CD8-positive, alpha-beta memory T cell (primary cell): ENCODE results near the gene TMEM132D. TPM values are rescaled to one million over a fixed set of nuclear protein-coding genes. Genes with fewer than 3 reads are reported as not detected.

Experiments
- CTCF ChIA-PET: fragments of 350-600 bp; sonication (Branson Sonifier 250); formaldehyde crosslinking; loops from one replicate; lab custom pipeline; 2021; ENCODE audit warnings: antibody characterized with exemption; lab: Charles Lee
- POLR2A ChIA-PET: fragments of 350-600 bp; sonication (Branson Sonifier 250); formaldehyde crosslinking; loops from one replicate; lab custom pipeline; 2021; ENCODE audit warnings: antibody characterized with exemption; lab: Charles Lee
- DNase-seq, 5 donors: peaks; one replicate each; pipeline versions ENCODE4 v3.0.0 to v3.0.0-alpha.2; 2020 to 2022; ENCODE audit warnings: mixed read lengths in 1 of 5
- H3K27ac ChIP-seq: one replicate; pipeline ENCODE4 v1.7.0; 2013; ENCODE audit warnings: low read depth, mild to moderate bottlenecking, low read length, moderate library complexity
- H3K27me3 ChIP-seq: 2 replicates; pipeline ENCODE4 v1.7.0; 2013; ENCODE audit warnings: low read length, mild to moderate bottlenecking; ENCODE audit not compliant: insufficient read depth, poor library complexity, severe bottlenecking
- H3K36me3 ChIP-seq: 2 replicates; pipeline ENCODE4 v1.7.0; 2013; ENCODE audit warnings: mild to moderate bottlenecking, low read length, moderate library complexity; ENCODE audit not compliant: insufficient read depth
- H3K4me1 ChIP-seq: 2 replicates; pipeline ENCODE4 v1.7.0; 2013; ENCODE audit warnings: mild to moderate bottlenecking, low read length, moderate library complexity; ENCODE audit not compliant: insufficient read depth
- H3K4me3 ChIP-seq: 2 replicates; pipeline ENCODE4 v1.7.0; 2013; ENCODE audit warnings: mild to moderate bottlenecking, low read length
- H3K9me3 ChIP-seq: 2 replicates; pipeline ENCODE4 v1.7.0; 2013; ENCODE audit warnings: mild to moderate bottlenecking, low read length
- H3K27ac Mint-ChIP-seq, 8 donors: one replicate each; pipeline ENCODE4 v1.8.0; 2020 to 2021; ENCODE audit warnings: mixed read lengths in 8 of 8, mild to moderate bottlenecking in 6 of 8, inconsistent platforms in 3 of 8, moderate library complexity in 3 of 8
- H3K27me3 Mint-ChIP-seq, 2 donors: one replicate each; pipeline ENCODE4 v1.8.0; 2020 to 2021; ENCODE audit warnings: mixed read lengths in 2 of 2, mild to moderate bottlenecking in 1 of 2, moderate library complexity in 1 of 2
- H3K36me3 Mint-ChIP-seq, 3 donors: one replicate each; pipeline ENCODE4 v1.8.0; 2020 to 2021; ENCODE audit warnings: mixed read lengths in 3 of 3, inconsistent platforms in 1 of 3, mild to moderate bottlenecking in 1 of 3
- H3K4me1 Mint-ChIP-seq, 3 donors: one replicate each; pipeline ENCODE4 v1.8.0; 2020 to 2021; ENCODE audit warnings: mixed read lengths in 3 of 3, inconsistent platforms in 1 of 3, mild to moderate bottlenecking in 1 of 3
- H3K4me3 Mint-ChIP-seq, 7 donors: one replicate each; pipeline ENCODE4 v1.8.0; 2020 to 2021; ENCODE audit warnings: mixed read lengths in 7 of 7, mild to moderate bottlenecking in 6 of 7, moderate library complexity in 4 of 7, inconsistent platforms in 2 of 7
- H3K9me3 Mint-ChIP-seq, 5 donors: one replicate each; pipeline ENCODE4 v1.8.0; 2020 to 2022; ENCODE audit warnings: mixed read lengths in 5 of 5, mild to moderate bottlenecking in 3 of 5, moderate library complexity in 2 of 5, inconsistent platforms in 1 of 5
- polyA plus RNA-seq: library from polyadenylated mRNA; unstranded; fragments of 300-500 nt; fragmentation: Illumina TruSeq; gene quantifications from one replicate; pipeline ENCODE4 v1.2.3, GENCODE V29; 2021
- total RNA-seq, 2 experiments: library from RNA; stranded (reverse); gene quantifications; one replicate each; pipeline ENCODE4 v1.2.3, GENCODE V29; 2021

The TMEM132D gene
- total and polyA plus RNA-seq, 3 experiments from 2014 or later: not detected

GRCh38 chr12:129138776-129139175 lies 765.0 kb downstream of the TMEM132D start:
- H3K27me3 Mint-ChIP-seq: no peaks in the 10 kb centered on the region
- H3K4me1 Mint-ChIP-seq: no peaks in the 10 kb centered on the region

GRCh38 chr12:129136694-129137325 lies 767.0 kb downstream of the TMEM132D start:
- H3K27ac Mint-ChIP-seq: no peak overlapping the region
- no peaks in the 10 kb centered on the region for H3K27me3 Mint-ChIP-seq
- POLR2A ChIA-PET: no interaction called here
- H3K4me3 ChIP-seq: no peak overlapping the region
- CTCF ChIA-PET: no interaction called here
- no peaks in the 10 kb centered on the region for H3K36me3 ChIP-seq
- H3K4me1 Mint-ChIP-seq: no peaks in the 10 kb centered on the region
- no peaks in the 10 kb centered on the region for H3K4me1 ChIP-seq
- no peak overlapping the region for H3K27ac ChIP-seq
- H3K9me3 ChIP-seq: no peaks in the 10 kb centered on the region
- H3K9me3 Mint-ChIP-seq: peaks cover 0 to 3% (median 0%) of the 10 kb centered on the region in 5 donors
- H3K4me3 Mint-ChIP-seq: no peak overlapping the region
- no peaks in the 10 kb centered on the region for H3K36me3 Mint-ChIP-seq
- DNase-seq: no peak
- H3K27me3 ChIP-seq: no peaks in the 10 kb centered on the region

More at GRCh38 chr12:129138776-129139175, 765.0 kb downstream of the TMEM132D start:
- H3K27ac Mint-ChIP-seq: no peak overlapping the region
- Histone ChIP-seq H3K27ac (no peak overlapping the region), H3K4me3 (no peak overlapping the region), H3K4me1 (no peaks in the 10 kb centered on the region), H3K36me3 (no peaks in the 10 kb centered on the region), H3K9me3 (no peaks in the 10 kb centered on the region), H3K27me3 (no peaks in the 10 kb centered on the region)
- peaks cover 0 to 3% (median 0%) of the 10 kb centered on the region in 5 donors for H3K9me3 Mint-ChIP-seq
- no peaks in the 10 kb centered on the region for H3K36me3 Mint-ChIP-seq
- DNase-seq: no peak
- no peak overlapping the region for H3K4me3 Mint-ChIP-seq
- ChIA-PET CTCF (no interaction called here), POLR2A (no interaction called here)

GRCh38 chr12:129127771-129128170 lies 776.1 kb downstream of the TMEM132D start:
- H3K4me3 ChIP-seq: no peak overlapping the region
- POLR2A ChIA-PET: no interaction called here
- CTCF ChIA-PET: interaction anchor here (0.8 kb wide), 1 partner anchor 13 kb away, joined by 4 read pairs; no protein-coding TSS in a partner anchor

GRCh38 chr12:129127211-129127610 lies 776.6 kb downstream of the TMEM132D start:
- Mint-ChIP-seq H3K4me1 (no peaks in the 10 kb centered on the region), H3K27me3 (peaks cover 0 to 2% of the 10 kb centered on the region in 2 donors), H3K4me3 (no peak overlapping the region), H3K36me3 (no peaks in the 10 kb centered on the region), H3K9me3 (peaks cover 0 to 6% (median 3%) of the 10 kb centered on the region in 5 donors), H3K27ac (no peak overlapping the region)
- DNase-seq: no peak
- Histone ChIP-seq H3K4me1 (no peaks in the 10 kb centered on the region), H3K36me3 (no peaks in the 10 kb centered on the region), H3K27me3 (no peaks in the 10 kb centered on the region), H3K27ac (no peak overlapping the region), H3K9me3 (no peaks in the 10 kb centered on the region), H3K4me3 (no peak overlapping the region)
- POLR2A ChIA-PET: no interaction called here
- CTCF ChIA-PET: no interaction called here

More at GRCh38 chr12:129127771-129128170, 776.1 kb downstream of the TMEM132D start:
- H3K27me3 Mint-ChIP-seq: peaks cover 0 to 2% of the 10 kb centered on the region in 2 donors
- Histone ChIP-seq H3K27ac (no peak overlapping the region), H3K9me3 (no peaks in the 10 kb centered on the region), H3K4me1 (no peaks in the 10 kb centered on the region), H3K36me3 (no peaks in the 10 kb centered on the region), H3K27me3 (no peaks in the 10 kb centered on the region)
- no peaks in the 10 kb centered on the region for H3K4me1 Mint-ChIP-seq
- no peak overlapping the region for H3K27ac Mint-ChIP-seq
- H3K9me3 Mint-ChIP-seq: peaks cover 0 to 6% (median 3%) of the 10 kb centered on the region in 5 donors
- DNase-seq: no peak
- H3K4me3 Mint-ChIP-seq: no peak overlapping the region
- no peaks in the 10 kb centered on the region for H3K36me3 Mint-ChIP-seq

- Mint-ChIP-seq H3K4me3 (no peak overlapping the region), H3K27me3 (peaks cover 7% of the 10 kb centered on the region in 2 donors), H3K27ac (peak overlapping the region in 1 of 8 donors; percentile 2), H3K9me3 (peaks cover 0 to 10% (median 0%) of the 10 kb centered on the region in 5 donors), H3K4me1 (no peaks in the 10 kb centered on the region), H3K36me3 (no peaks in the 10 kb centered on the region)
- H3K9me3 ChIP-seq: no peaks in the 10 kb centered on the region
- no peak overlapping the region for H3K27ac ChIP-seq
- no peaks in the 10 kb centered on the region for H3K27me3 ChIP-seq
- no peak overlapping the region for H3K4me3 ChIP-seq
- no peaks in the 10 kb centered on the region for H3K36me3 ChIP-seq
- H3K4me1 ChIP-seq: no peaks in the 10 kb centered on the region
- no peak for DNase-seq
- CTCF ChIA-PET: no interaction called here
- POLR2A ChIA-PET: no interaction called here
Measured at GRCh38 chr12:129119537-129119936, 784.3 kb downstream of the TMEM132D start.

GRCh38 chr12:129115558-129115957 lies 788.3 kb downstream of the TMEM132D start:
- no peaks in the 10 kb centered on the region for H3K4me1 ChIP-seq
- ChIA-PET POLR2A (no interaction called here), CTCF (no interaction called here)
- Mint-ChIP-seq H3K36me3 (no peaks in the 10 kb centered on the region), H3K4me3 (no peak overlapping the region), H3K4me1 (no peaks in the 10 kb centered on the region), H3K27ac (no peak overlapping the region), H3K27me3 (peaks cover 6 to 12% of the 10 kb centered on the region in 2 donors), H3K9me3 (peaks cover 0 to 4% (median 0%) of the 10 kb centered on the region in 5 donors)
- no peak overlapping the region for H3K4me3 ChIP-seq
- H3K27ac ChIP-seq: no peak overlapping the region
- no peaks in the 10 kb centered on the region for H3K27me3 ChIP-seq
- no peak for DNase-seq
- H3K36me3 ChIP-seq: no peaks in the 10 kb centered on the region
- H3K9me3 ChIP-seq: no peaks in the 10 kb centered on the region

GRCh38 chr12:129110575-129110974 lies 793.2 kb downstream of the TMEM132D start:
- Histone ChIP-seq H3K4me1 (no peaks in the 10 kb centered on the region), H3K9me3 (no peaks in the 10 kb centered on the region), H3K36me3 (no peaks in the 10 kb centered on the region), H3K27me3 (no peaks in the 10 kb centered on the region), H3K27ac (no peak overlapping the region), H3K4me3 (no peak overlapping the region)
- H3K4me3 Mint-ChIP-seq: no peak overlapping the region
- no peak overlapping the region for H3K27ac Mint-ChIP-seq
- no peaks in the 10 kb centered on the region for H3K4me1 Mint-ChIP-seq
- ChIA-PET CTCF (no interaction called here), POLR2A (no interaction called here)
- peaks cover 4 to 12% of the 10 kb centered on the region in 2 donors for H3K27me3 Mint-ChIP-seq
- DNase-seq: no peak
- no peaks in the 10 kb centered on the region for H3K36me3 Mint-ChIP-seq
- H3K9me3 Mint-ChIP-seq: peaks cover 2 to 7% (median 6%) of the 10 kb centered on the region in 5 donors

- H3K9me3 ChIP-seq: no peaks in the 10 kb centered on the region
- Mint-ChIP-seq H3K27me3 (peaks cover 0 to 5% of the 10 kb centered on the region in 2 donors), H3K27ac (no peak overlapping the region), H3K4me1 (no peaks in the 10 kb centered on the region), H3K36me3 (no peaks in the 10 kb centered on the region), H3K9me3 (peaks cover 0 to 7% (median 6%) of the 10 kb centered on the region in 5 donors), H3K4me3 (no peak overlapping the region)
- DNase-seq: no peak
- ChIA-PET CTCF (no interaction called here), POLR2A (no interaction called here)
- no peaks in the 10 kb centered on the region for H3K27me3 ChIP-seq
- no peaks in the 10 kb centered on the region for H3K4me1 ChIP-seq
- H3K36me3 ChIP-seq: no peaks in the 10 kb centered on the region
- H3K27ac ChIP-seq: peak overlapping the region; percentile 31
- H3K4me3 ChIP-seq: no peak overlapping the region
Measured at GRCh38 chr12:129109174-129110001, 794.4 kb downstream of the TMEM132D start.
